Inflammatory macrophage treated with lipopolysaccharide for 1 hour (primary cell): ENCODE measurements around the gene SLC22A14.

ENCODE experiments used
- DNase-seq, 2 donors: peaks; one replicate each; pipeline ENCODE4 v3.0.0-alpha.2; 2020 to 2022

The SLC22A14 gene

GRCh38 chr3:38346587-38347410 lies 64.7 kb downstream of the SLC22A14 start, which contains the start of gene XYLB:
XYLB (plus strand) TSS chr3:38346785; CDS start chr3:38346869, 84 bp downstream.
- peak; percentile 74 to 87 for DNase-seq

- no peak for DNase-seq
Measured at GRCh38 chr3:38347421-38348200, 65.5 kb downstream of the SLC22A14 start.

- peak; percentile 82 to 87 for DNase-seq
Measured at GRCh38 chr3:38348903-38349302, 66.8 kb downstream of the SLC22A14 start.

- no peak for DNase-seq
Measured at GRCh38 chr3:38349684-38350359, 67.7 kb downstream of the SLC22A14 start.

- DNase-seq, result no peak
Measured at GRCh38 chr3:38353151-38353550, 71.1 kb downstream of the SLC22A14 start.

- DNase-seq, result no peak
Measured at GRCh38 chr3:38354588-38355330, 72.7 kb downstream of the SLC22A14 start.

GRCh38 chr3:38359038-38359437 lies 76.9 kb downstream of the SLC22A14 start:
- no peak for DNase-seq

GRCh38 chr3:38360345-38360744 lies 78.3 kb downstream of the SLC22A14 start:
- DNase-seq, result no peak

- DNase-seq, result no peak
Measured at GRCh38 chr3:38361496-38361895, 79.4 kb downstream of the SLC22A14 start.

GRCh38 chr3:38362825-38363224 lies 80.7 kb downstream of the SLC22A14 start:
- no peak for DNase-seq

GRCh38 chr3:38364721-38365400 lies 82.8 kb downstream of the SLC22A14 start:
- no peak for DNase-seq

- DNase-seq, result no peak
Measured at GRCh38 chr3:38365469-38366062, 83.5 kb downstream of the SLC22A14 start.

GRCh38 chr3:38366082-38366481 lies 84.0 kb downstream of the SLC22A14 start:
- DNase-seq, result no peak

- DNase-seq, result no peak
Measured at GRCh38 chr3:38367779-38368178, 85.7 kb downstream of the SLC22A14 start.
